ENCODE data around the gene DLG2. TPM values are rescaled to one million over a fixed set of nuclear protein-coding genes. Genes with fewer than 3 reads are reported as not detected.

The DLG2 gene
- total RNA-seq, 2 experiments from 2014 or later, result 6.9 to 8.2 TPM

GRCh38 chr11:83927422-83927821 lies 1699.7 kb downstream of the DLG2 start:
- intact Hi-C loops (cut with micrococcal nuclease; ENCODE audit: unreplicated experiment), result no loop called here

DNA sequence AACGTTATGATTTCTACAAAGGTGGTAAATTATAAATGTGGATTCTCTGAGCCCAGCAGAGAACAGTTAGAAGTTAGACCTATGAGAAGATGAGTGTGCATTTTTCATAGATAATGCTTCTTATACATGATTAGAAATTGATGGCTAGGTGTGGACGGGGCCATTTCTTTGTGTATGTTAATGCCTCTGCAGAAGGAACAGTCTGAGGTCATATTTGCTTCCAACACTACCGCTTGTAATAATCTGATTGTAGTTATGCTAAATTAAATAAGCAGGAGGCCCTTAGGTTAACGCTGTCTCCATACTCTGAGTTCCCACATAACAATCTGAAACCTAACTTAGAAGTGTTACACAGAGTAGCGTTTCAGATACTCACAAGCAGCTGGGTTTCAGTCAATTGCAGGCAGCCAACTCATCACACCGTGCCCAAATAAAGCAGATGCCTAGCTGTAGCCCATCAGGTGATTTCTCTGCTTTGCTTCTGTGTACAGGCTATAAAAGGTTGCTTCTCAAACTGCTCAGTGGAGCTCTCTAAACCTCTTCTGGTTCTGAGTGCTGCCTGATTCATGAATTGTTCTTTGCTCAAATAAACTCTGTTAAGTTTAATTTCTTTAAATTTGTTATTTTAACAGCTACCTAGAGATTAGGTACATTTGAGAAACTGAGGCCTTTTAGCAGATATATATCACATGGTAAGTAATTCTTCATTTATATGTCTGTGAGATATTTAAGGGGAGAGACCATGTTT lies 1702.2 kb downstream of the DLG2 start:
- H3K4me2 ChIP-seq (ENCODE audit: low read length), result no peak overlapping the region
- H4K20me1 ChIP-seq (ENCODE audit: insufficient read depth, low read length), result no peaks in the 10 kb centered on the region; the same call in 1 of the 2 replicates
- DNase-seq (ENCODE audit: low spot score), result no peak
- ChIA-PET CTCF (ENCODE audit: unreplicated experiment) (no interaction called here), POLR2A (no interaction called here)
- no peak overlapping the region for H3K27ac ChIP-seq (ENCODE audit: low read depth, low read length, poor library complexity, severe bottlenecking)
- BruUV-seq (replicated peaks), result no TSS peak
- intact Hi-C loops (cut with micrococcal nuclease; ENCODE audit: unreplicated experiment), result no loop called here
- H3K79me2 ChIP-seq (ENCODE audit: insufficient read depth, low read depth, low read length), result no peaks in the 10 kb centered on the region
- H3K36me3 ChIP-seq (ENCODE audit: insufficient read depth, low read length), result no peaks in the 10 kb centered on the region
- no peak overlapping the region for H2AFZ ChIP-seq (ENCODE audit: low read length)
- TF ChIP-seq EZH2phosphoT487 (IDR thresholded peaks at IDR 0.05; ENCODE audit: borderline replicate concordance, low read depth, low read length) (no peak), CTCF (conservative IDR thresholded peaks at IDR 0.05; ENCODE audit: low read length) (no peak)
- no peaks in the 10 kb centered on the region for H3K4me1 ChIP-seq (ENCODE audit: insufficient read depth, low read length, poor library complexity, severe bottlenecking)
- no peaks in the 10 kb centered on the region for H3K9me2 ChIP-seq (ENCODE audit: insufficient read depth, low read length)
- no peaks in the 10 kb centered on the region for H3K9me3 ChIP-seq (ENCODE audit: low read length)
- no peak overlapping the region for H3K4me3 ChIP-seq (ENCODE audit: low read depth, low read length, poor library complexity, severe bottlenecking)

More at GRCh38 chr11:83927422-83927821, 1699.7 kb downstream of the DLG2 start:
- Histone ChIP-seq H3K4me2 (ENCODE audit: low read length) (no peak overlapping the region), H3K36me3 (ENCODE audit: insufficient read depth, low read length) (no peaks in the 10 kb centered on the region), H3K4me1 (ENCODE audit: insufficient read depth, low read length, poor library complexity, severe bottlenecking) (no peaks in the 10 kb centered on the region), H3K79me2 (ENCODE audit: insufficient read depth, low read depth, low read length) (no peaks in the 10 kb centered on the region), H3K9me2 (ENCODE audit: insufficient read depth, low read length) (no peaks in the 10 kb centered on the region), H2AFZ (ENCODE audit: low read length) (no peak overlapping the region), H3K9me3 (ENCODE audit: low read length) (no peaks in the 10 kb centered on the region), H3K4me3 (ENCODE audit: low read depth, low read length, poor library complexity, severe bottlenecking) (no peak overlapping the region), H4K20me1 (ENCODE audit: insufficient read depth, low read length) (no peaks in the 10 kb centered on the region; the same call in 1 of the 2 replicates), H3K27ac (ENCODE audit: low read depth, low read length, poor library complexity, severe bottlenecking) (no peak overlapping the region)
- no peak for DNase-seq (ENCODE audit: low spot score)
- no TSS peak for BruUV-seq (replicated peaks)
- no peak for TF ChIP-seq CTCF (conservative IDR thresholded peaks at IDR 0.05; ENCODE audit: low read length)
- no peak for TF ChIP-seq EZH2phosphoT487 (IDR thresholded peaks at IDR 0.05; ENCODE audit: borderline replicate concordance, low read depth, low read length)
- CTCF ChIA-PET (ENCODE audit: unreplicated experiment), result no interaction called here
- POLR2A ChIA-PET, result interaction anchor here (1.5 kb wide), 1 partner anchor 120 kb away, joined by 3 read pairs; no protein-coding TSS in a partner anchor

GRCh38 chr11:83923961-83924360 lies 1703.2 kb downstream of the DLG2 start:
- POLR2A ChIA-PET, result no interaction called here
- CTCF ChIA-PET (ENCODE audit: unreplicated experiment), result no interaction called here
- H2AFZ ChIP-seq (ENCODE audit: low read length), result no peak overlapping the region

More at GRCh38 chr11:83923961-83924360, 1703.2 kb downstream of the DLG2 start:
- intact Hi-C loops (cut with micrococcal nuclease; ENCODE audit: unreplicated experiment), result no loop called here
- no peaks in the 10 kb centered on the region for H3K9me3 ChIP-seq (ENCODE audit: low read length)
- TF ChIP-seq CTCF (conservative IDR thresholded peaks at IDR 0.05; ENCODE audit: low read length) (no peak), EZH2phosphoT487 (IDR thresholded peaks at IDR 0.05; ENCODE audit: borderline replicate concordance, low read depth, low read length) (no peak)
- H3K9me2 ChIP-seq (ENCODE audit: insufficient read depth, low read length), result no peaks in the 10 kb centered on the region
- H3K36me3 ChIP-seq (ENCODE audit: insufficient read depth, low read length), result no peaks in the 10 kb centered on the region
- no peak overlapping the region for H3K27ac ChIP-seq (ENCODE audit: low read depth, low read length, poor library complexity, severe bottlenecking)
- BruUV-seq (replicated peaks), result no TSS peak
- H3K4me2 ChIP-seq (ENCODE audit: low read length), result no peak overlapping the region
- H3K4me3 ChIP-seq (ENCODE audit: low read depth, low read length, poor library complexity, severe bottlenecking), result no peak overlapping the region
- H4K20me1 ChIP-seq (ENCODE audit: insufficient read depth, low read length), result no peaks in the 10 kb centered on the region; the same call in 1 of the 2 replicates
- no peak for DNase-seq (ENCODE audit: low spot score)
- H3K4me1 ChIP-seq (ENCODE audit: insufficient read depth, low read length, poor library complexity, severe bottlenecking), result no peaks in the 10 kb centered on the region
- H3K79me2 ChIP-seq (ENCODE audit: insufficient read depth, low read depth, low read length), result no peaks in the 10 kb centered on the region
